Stimulated activated naive CD8-positive, alpha-beta T cell treated with anti-CD3 and anti-CD28 coated beads, Interleukin-15, Interleukin-2, amounts not matched to agents 100 ng/mL and 50 ng/mL, for 24 hours (primary cell): ENCODE data around the gene ABR.
"Not testable (repeated sequence)": the region's sequence is repeated elsewhere in the genome, so short reads cannot be mapped to it uniquely, and the experiment has no call there.

Experiments
- H3K27ac Mint-ChIP-seq: one replicate; pipeline ENCODE4 v1.8.0; 2021; ENCODE audit warnings: mild to moderate bottlenecking, mixed read lengths
- H3K27me3 Mint-ChIP-seq: one replicate; pipeline ENCODE4 v1.8.0; 2021; ENCODE audit warnings: mixed read lengths
- H3K36me3 Mint-ChIP-seq: one replicate; pipeline ENCODE4 v1.8.0; 2021; ENCODE audit warnings: low read depth, mixed read lengths
- H3K4me1 Mint-ChIP-seq: one replicate; pipeline ENCODE4 v1.8.0; 2021; ENCODE audit warnings: low read depth, mixed read lengths
- H3K4me3 Mint-ChIP-seq: one replicate; pipeline ENCODE4 v1.8.0; 2021; ENCODE audit warnings: mild to moderate bottlenecking, mixed read lengths
- H3K9me3 Mint-ChIP-seq: one replicate; pipeline ENCODE4 v1.8.0; 2021; ENCODE audit warnings: mixed read lengths

The ABR gene

DNA sequence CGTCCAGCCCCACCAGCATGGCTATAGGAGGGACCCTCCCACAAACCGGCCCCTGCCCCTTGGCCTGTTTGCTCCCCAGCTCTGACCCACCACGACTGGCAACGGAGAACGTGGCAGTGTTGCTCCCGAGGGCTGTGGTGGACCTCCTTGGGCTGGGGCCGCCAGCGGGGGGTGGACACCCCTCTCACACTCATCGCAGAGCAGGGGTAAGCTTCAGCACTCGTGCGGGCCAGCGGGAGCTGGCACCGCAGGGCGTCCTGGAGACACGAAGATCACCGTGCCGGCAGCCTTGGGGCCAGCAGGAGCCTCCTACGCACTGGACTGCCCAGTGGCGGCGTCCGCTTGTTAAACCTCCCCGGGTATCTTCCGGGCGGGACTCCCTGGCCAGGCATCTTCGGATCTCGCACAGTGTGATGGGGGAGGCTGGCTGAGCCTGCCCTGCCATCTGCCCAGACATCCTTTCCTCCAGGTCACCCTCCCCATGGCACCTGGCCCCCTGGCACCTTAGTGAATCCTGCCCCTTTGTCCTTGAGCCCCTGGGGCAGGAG lies 53.5 kb downstream of the ABR start:
- Mint-ChIP-seq H3K27me3 (no peaks in the 10 kb centered on the region), H3K4me1 (peaks cover 9% of the 10 kb centered on the region), H3K36me3 (no peaks in the 10 kb centered on the region), H3K27ac (no peak overlapping the region), H3K9me3 (no peaks in the 10 kb centered on the region), H3K4me3 (no peak overlapping the region)

DNA sequence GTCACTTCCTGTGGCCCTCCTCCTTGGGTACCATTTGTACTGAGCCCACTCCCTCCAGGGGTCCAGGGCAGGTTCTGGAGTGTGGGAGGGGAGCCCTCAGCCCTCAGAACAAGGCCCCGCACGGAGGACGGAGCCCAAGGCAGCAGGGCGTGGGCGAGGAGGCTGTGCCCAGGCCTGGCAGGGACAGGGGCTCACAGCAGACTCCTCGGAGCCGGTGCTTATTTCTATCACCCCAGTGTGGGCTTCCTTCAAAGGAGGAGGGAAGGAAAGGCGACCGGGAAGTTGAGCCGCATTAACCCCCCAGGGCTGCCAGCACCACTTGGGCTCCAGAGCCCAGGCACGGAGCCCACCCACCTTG lies 54.0 kb downstream of the ABR start:
- no peak overlapping the region for H3K4me3 Mint-ChIP-seq
- H3K27me3 Mint-ChIP-seq = no peaks in the 10 kb centered on the region
- H3K9me3 Mint-ChIP-seq = no peaks in the 10 kb centered on the region
- H3K36me3 Mint-ChIP-seq = no peaks in the 10 kb centered on the region
- H3K27ac Mint-ChIP-seq = no peak overlapping the region
- peaks cover 9% of the 10 kb centered on the region for H3K4me1 Mint-ChIP-seq

DNA sequence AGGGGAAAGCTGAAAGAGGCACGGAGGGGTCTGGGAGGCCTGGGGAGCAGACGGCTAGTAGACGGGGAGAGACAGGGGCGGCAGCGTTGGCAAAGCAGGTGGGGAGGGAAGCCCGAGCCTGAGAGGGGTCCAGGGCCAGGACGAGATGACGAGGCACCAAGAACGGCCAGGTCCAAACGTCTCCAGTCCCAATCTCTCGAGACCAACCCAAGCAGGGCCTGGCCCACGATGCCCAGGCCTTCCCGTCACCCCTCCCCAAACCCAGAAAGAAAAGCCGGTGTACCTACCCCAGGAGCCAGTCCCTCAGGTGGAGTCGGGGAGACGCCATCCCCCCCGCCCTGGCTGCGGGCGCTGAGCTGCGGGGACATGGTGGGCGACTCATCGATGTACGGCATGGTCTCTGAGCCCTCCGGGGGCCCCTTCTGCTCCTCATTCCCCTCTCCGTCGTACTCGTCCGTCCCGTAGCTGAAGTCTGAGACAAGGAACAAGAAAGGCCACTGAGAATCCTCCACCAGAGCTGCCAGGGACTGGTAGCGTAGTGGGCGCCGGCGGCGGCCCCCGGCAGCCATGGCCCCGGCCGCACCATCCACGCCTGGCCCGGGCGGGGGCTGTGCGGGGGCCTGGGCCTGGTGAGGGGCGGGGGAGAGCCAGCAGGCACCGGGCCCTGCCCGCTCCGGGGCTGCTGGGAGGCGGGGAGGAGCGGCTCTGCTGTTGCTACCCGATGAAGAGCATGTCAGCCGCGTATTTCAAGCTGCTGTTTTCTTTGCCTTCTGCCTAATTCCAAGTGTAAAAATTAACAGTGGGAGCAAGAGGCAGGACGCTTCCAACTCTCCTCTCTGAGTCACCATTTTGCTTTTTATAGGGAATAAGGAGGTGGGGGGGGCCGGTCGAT lies 54.6 kb downstream of the ABR start:
- H3K27me3 Mint-ChIP-seq = no peaks in the 10 kb centered on the region
- no peak overlapping the region for H3K27ac Mint-ChIP-seq
- H3K4me1 Mint-ChIP-seq = peaks cover 9% of the 10 kb centered on the region
- H3K4me3 Mint-ChIP-seq = no peak overlapping the region
- H3K9me3 Mint-ChIP-seq = no peaks in the 10 kb centered on the region
- H3K36me3 Mint-ChIP-seq = no peaks in the 10 kb centered on the region

DNA sequence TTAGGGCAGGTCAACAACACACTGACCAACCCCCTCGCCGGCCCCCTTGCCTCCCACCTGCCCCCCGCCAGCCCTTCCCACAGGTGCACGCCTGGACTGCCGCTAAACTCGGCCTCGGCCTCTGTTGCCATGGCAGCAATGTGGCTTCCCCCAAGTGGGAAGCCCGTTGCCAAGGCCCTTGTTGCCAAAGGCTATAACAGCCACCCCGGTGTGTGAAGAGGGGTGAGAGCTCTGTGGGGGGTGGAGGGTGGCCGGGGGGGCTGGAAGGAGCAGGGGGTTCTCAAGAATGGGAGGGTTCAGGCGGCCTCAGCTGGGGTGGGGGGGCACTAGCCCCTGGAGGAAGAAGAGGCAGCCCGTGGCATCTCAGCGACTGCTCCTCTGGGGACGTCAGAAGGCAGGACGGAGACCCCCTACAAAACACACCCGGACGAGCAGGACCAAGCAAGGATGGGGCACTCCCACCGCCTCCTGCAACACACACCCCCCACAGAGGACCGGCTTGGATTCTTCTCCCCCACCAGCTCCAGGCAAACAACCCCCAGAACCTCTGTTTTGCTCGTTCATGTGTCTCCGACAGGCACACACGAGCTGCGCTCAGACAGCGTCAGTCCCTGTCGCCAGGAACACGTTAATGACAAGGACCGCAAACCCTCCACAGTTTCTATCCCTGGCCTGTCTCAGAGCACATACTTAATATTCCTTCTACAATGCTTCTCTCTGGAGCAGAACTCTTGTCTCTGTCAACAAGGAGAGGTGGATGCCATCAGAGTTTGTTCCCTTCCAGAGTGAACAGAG lies 55.7 kb downstream of the ABR start:
- Mint-ChIP-seq H3K4me1 (peaks cover 9% of the 10 kb centered on the region), H3K27me3 (no peaks in the 10 kb centered on the region), H3K9me3 (no peaks in the 10 kb centered on the region), H3K4me3 (no peak overlapping the region), H3K27ac (no peak overlapping the region), H3K36me3 (no peaks in the 10 kb centered on the region)

DNA sequence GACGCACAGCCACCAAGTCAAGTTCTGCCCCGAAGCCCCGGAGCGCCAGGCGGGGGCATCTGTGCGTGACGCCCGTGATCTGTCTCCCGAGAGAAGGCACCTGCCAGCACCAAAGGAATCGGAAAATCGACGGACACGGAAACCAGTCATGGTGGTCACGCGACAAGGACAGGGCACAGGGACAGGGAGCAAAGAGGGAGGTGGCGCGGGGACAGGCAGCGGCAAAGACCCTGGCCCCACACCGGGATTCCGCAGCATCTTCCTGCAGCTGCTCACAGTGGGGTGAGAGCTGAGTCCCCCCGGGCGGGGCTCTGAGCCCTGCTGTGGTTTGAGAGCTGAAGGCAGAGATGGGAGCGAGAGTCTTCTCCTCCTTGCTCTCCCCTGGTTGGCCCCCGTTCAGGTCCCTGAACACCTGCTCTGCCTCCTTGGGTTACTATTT lies 56.4 kb downstream of the ABR start:
- Mint-ChIP-seq H3K4me3 (no peak overlapping the region), H3K9me3 (no peaks in the 10 kb centered on the region), H3K27ac (no peak overlapping the region)

DNA sequence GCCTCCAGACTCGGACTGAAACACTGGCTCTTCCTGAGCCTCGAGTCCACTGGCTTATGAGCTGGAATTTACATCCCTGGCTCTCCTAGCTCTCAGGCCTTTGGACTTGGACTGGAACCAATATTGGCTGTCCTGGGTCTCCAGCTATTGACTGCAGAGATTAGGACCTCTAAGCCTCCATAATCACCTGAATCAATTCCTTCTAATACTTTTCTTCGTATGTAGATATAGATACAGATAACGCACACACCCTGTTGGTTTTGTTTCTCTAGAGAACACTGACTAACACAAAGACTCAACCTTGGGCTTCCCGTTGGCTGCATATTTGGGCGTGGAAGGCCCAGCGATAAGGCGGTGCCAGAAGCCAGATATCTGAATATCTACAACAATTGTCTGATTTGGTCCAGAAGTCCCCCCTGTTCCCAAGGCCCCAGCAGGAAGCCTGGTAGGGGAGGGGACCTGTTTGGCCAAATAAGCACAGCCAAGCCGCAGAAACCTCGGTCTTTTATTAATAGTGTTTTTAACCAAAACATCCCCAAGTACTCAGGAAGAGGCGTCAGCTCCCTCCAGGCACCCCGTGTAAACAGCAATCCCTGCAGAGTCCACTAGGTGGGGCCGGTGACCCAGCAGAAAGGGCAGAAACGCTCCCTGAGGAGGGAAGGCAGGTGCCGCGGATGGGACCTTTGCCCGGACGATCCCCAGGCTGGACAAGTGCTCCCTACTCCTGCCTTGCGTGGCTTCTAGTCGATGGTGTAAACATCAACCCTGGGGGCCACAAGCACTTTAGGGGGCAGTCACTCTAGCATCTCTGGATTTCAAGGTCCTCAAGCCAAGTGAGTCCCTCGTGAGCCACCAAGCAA lies 57.0 kb downstream of the ABR start:
- no peaks in the 10 kb centered on the region for H3K27me3 Mint-ChIP-seq
- no peak overlapping the region for H3K27ac Mint-ChIP-seq
- peaks cover 9% of the 10 kb centered on the region for H3K4me1 Mint-ChIP-seq
- no peak overlapping the region for H3K4me3 Mint-ChIP-seq
- H3K9me3 Mint-ChIP-seq = no peaks in the 10 kb centered on the region
- H3K36me3 Mint-ChIP-seq = no peaks in the 10 kb centered on the region

More for the DNA sequence above, 56.4 kb downstream of the ABR start:
- H3K27me3 Mint-ChIP-seq = no peaks in the 10 kb centered on the region
- H3K36me3 Mint-ChIP-seq = no peaks in the 10 kb centered on the region
- peaks cover 9% of the 10 kb centered on the region for H3K4me1 Mint-ChIP-seq

DNA sequence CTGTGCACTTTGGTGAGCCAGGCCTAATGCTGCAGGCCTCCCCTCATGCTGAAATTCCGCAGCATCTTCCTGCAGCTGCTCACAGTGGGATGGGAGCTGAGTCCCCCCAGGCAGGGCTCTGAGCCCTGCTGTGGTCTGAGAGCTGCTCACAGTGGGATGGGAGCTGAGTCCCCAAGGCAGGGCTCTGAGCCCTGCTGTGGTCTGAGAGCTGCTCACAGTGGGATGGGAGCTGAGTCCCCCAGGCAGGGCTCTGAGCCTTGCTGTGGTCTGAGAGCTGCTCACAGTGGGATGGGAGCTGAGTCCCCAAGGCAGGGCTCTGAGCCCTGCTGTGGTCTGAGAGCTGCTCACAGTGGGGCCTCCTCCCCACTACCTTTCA lies 58.4 kb downstream of the ABR start:
- H3K4me3 Mint-ChIP-seq, H3K27me3 Mint-ChIP-seq, H3K36me3 Mint-ChIP-seq, H3K4me1 Mint-ChIP-seq, H3K9me3 Mint-ChIP-seq, H3K27ac Mint-ChIP-seq: not testable (repeated sequence)

DNA sequence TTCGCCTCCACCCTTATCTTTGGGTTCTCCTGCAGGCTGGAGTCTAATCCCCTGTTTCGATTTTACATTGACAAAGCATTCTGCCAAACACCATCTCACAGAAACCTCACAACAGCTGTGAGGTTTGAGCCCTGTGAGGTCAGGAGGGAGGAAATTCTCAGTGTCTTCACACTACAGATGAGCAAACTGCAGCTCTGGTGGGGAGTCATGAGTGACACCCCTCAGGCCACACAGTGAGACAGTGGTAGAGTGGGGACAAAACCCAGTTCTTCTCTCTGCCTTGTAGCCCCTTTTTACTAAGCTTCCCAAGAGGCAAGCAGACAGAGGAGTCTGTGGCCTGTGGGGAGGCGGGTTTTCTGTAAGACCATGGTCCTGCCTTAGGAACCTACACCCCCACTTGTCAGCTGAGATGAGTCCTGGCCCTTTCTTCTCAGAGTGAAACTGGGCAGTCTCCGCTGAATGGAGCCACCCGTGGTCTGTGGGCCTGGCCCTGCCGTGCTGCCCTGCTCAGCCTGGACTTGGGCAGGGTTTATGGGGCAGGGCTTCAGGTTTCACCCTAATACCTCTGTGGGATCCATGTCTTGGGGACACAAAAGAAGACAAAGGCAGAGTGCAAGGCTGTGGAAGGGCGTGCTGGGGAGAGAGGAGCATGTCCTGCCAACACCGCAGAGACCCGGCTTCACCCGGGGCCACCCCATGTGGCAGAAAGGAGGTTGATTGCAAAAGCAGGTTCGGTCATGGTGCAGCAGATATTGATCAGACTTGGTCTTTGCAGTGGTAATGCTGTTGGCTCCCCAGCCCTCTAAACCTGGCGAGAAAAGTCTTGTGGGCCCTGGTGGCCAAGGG lies 59.0 kb downstream of the ABR start:
- Mint-ChIP-seq H3K9me3 (no peaks in the 10 kb centered on the region), H3K4me1 (peaks cover 11% of the 10 kb centered on the region), H3K27ac (no peak overlapping the region), H3K27me3 (no peaks in the 10 kb centered on the region), H3K4me3 (no peak overlapping the region), H3K36me3 (no peaks in the 10 kb centered on the region)

DNA sequence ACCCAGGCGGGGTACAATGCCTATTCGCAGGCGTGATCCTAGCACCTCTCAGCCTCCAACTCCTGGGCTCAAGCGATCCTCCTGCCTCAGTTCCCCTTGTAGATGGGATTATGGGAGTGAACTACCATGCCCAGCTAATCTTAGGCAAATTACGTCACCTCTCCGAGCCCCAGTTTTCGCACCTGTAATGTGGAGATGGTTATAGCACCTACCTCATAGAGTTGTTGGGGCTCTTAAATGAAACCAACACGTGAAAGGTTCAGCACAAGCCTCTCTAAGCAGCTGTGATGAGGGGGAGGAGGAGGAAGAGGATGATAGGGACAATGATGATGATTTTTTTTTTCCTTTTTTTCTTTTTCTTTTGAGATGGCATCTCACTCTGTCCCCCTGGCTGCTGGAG lies 59.9 kb downstream of the ABR start:
- Mint-ChIP-seq H3K9me3 (no peaks in the 10 kb centered on the region), H3K36me3 (no peaks in the 10 kb centered on the region), H3K4me1 (peaks cover 20% of the 10 kb centered on the region), H3K27ac (no peak overlapping the region), H3K27me3 (no peaks in the 10 kb centered on the region), H3K4me3 (no peak overlapping the region)

DNA sequence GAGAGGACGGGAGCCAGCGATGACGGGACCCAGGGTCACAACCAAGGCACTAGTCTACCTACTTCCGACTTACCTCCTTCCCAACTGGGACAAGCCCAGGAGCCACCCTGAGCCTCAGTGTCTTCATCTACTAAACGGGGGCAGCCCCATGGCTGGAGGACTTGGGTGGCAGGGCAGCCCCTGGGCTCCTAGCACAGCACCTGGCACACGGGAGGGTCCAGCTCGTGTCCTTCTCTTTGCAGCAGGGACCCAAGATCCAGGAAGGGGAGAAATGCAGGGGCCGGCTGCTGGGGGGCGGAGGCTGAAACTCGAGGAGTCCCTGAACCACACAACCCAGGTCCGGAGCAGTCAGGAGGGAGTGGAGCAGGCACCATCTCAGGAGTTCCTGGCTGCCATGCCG lies 63.2 kb downstream of the ABR start:
- Mint-ChIP-seq H3K9me3 (no peaks in the 10 kb centered on the region), H3K27ac (no peak overlapping the region), H3K4me1 (peaks cover 24% of the 10 kb centered on the region), H3K27me3 (no peaks in the 10 kb centered on the region), H3K36me3 (no peaks in the 10 kb centered on the region), H3K4me3 (no peak overlapping the region)

DNA sequence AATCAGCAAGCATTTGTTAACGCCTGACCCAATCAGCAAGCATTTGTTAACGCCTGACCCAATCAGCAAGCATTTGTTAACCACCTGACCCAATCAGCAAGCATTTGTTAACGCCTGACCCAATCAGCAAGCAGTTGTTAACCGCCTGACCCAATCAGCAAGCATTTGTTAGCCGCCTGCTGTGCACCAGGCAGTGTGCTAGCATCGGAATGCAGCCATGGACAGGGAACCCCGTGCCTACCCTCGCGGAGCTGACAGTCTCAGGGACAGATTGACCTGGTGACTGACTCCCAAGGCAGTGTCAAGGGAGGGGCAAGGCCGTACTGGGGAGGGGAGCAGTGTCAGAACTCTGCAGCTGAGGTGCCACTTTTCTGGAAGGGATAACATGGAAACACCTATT lies 66.9 kb downstream of the ABR start:
- H3K27me3 Mint-ChIP-seq = no peaks in the 10 kb centered on the region
- H3K4me1 Mint-ChIP-seq = peaks cover 41% of the 10 kb centered on the region
- no peak overlapping the region for H3K27ac Mint-ChIP-seq
- H3K36me3 Mint-ChIP-seq = no peaks in the 10 kb centered on the region
- no peak overlapping the region for H3K4me3 Mint-ChIP-seq
- H3K9me3 Mint-ChIP-seq = no peaks in the 10 kb centered on the region

DNA sequence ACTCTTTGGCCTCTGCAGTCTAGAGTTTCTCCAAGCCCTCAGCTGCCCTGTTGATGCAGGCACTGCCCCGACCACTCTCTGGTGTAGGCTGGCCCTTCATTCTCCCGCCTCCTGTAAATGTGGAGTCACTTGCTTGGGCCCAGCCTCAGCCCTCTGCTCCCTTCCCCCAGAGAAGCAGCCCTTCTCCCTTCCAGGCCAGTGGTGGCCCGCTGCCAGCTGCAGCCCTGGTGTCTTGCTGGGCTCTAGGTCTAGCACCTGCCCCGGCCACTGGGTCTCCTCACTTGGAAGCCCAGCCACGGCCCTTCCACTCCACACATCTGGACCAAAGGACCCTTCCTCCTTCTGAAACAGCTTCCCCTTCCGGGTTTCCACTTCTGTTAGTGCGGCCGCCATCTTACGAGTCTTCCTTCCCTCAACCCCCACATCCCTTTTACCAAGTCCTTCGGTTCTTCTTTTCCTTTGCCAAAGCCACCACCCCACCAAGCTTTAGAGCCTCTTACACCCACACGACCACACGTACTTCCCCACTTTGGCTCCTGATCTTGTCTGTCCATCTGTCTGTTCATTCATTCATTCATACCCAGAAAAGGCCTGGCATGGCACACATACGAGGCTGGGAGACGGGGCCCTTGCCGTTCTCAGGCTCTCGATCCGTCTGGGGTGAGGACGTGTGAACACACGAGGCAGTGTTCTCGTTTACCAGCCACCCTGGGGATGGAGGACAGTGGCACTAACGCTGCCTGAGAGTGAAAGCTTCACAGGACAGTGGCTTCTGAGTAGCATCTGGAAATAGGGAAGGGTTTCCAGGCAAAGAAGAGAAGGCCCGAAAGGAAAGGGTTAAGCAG lies 68.0 kb downstream of the ABR start:
- peaks cover 49% of the 10 kb centered on the region for H3K4me1 Mint-ChIP-seq
- H3K4me3 Mint-ChIP-seq = peak overlapping the region; percentile 72
- no peaks in the 10 kb centered on the region for H3K9me3 Mint-ChIP-seq

DNA sequence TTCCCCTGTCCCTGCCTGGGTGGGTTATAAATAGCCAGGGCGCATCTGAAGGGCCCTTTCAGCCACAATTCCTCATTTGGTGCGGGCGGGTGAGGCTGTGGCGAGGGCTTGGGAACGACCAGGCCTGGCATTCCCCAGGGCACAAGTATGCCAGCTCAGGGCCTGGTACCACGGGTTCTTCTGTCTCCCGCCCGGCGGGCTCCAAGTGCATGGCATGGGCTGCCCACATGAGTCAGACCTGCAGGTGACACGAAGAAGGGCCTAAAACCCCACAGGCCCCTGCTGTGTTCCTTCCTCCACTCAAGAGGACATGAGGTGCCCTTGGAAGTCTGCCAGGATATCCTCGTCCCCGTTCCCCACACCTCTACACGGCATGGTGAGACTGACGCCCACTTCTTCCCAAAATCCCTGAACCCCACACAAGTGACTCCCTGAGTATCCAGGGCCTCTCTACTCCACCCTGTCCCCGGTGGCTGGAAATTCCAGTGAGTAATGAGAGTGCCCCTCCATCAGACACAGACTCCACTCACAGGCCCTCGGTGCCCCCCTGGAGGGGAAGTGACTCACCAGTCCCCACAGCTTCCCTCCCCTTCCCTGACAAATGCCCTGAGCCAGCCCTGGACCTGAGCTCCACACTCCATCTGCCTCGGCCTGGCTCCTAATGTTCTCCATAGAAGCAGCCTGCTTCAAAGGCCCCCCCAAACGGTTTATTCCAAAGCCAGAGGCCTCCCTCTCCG lies 68.8 kb downstream of the ABR start:
- peak overlapping the region; percentile 88 for H3K27ac Mint-ChIP-seq
- no peaks in the 10 kb centered on the region for H3K36me3 Mint-ChIP-seq
- no peaks in the 10 kb centered on the region for H3K9me3 Mint-ChIP-seq
- H3K4me1 Mint-ChIP-seq = peaks cover 51% of the 10 kb centered on the region
- H3K27me3 Mint-ChIP-seq = no peaks in the 10 kb centered on the region
- peak overlapping the region; percentile 72 for H3K4me3 Mint-ChIP-seq

More for the DNA sequence above, 68.0 kb downstream of the ABR start:
- Mint-ChIP-seq H3K27me3 (no peaks in the 10 kb centered on the region), H3K36me3 (no peaks in the 10 kb centered on the region), H3K27ac (peak overlapping the region; percentile 88)
